HK-2 (cell line): Measurements from ENCODE around the gene CCDC197.

Experiments used
- DNase-seq: peaks from one replicate; pipeline ENCODE4 v3.0.0-alpha.2; 2018; ENCODE audit not compliant: unreplicated experiment

Gene CCDC197

GRCh38 chr14:93977790-93978581 is 19.1 kb upstream of the CCDC197 start:
- DNase-seq = peak; percentile 74

- DNase-seq = peak; percentile 50
These were observed 18.4 kb upstream of the CCDC197 start for GRCh38 chr14:93978735-93979134.

GRCh38 chr14:93980456-93981201 is 16.5 kb upstream of the CCDC197 start:
- no peak for DNase-seq

GRCh38 chr14:93981316-93982229 is 15.5 kb upstream of the CCDC197 start:
- no peak for DNase-seq

- DNase-seq = no peak
These were observed 14.7 kb upstream of the CCDC197 start for GRCh38 chr14:93982230-93983007.

GRCh38 chr14:93984070-93984469 is 13.0 kb upstream of the CCDC197 start:
- peak; percentile 81 for DNase-seq

- DNase-seq = peak; percentile 81
These were observed 12.1 kb upstream of the CCDC197 start for GRCh38 chr14:93984987-93985410.

GRCh38 chr14:93986955-93987354 is 10.1 kb upstream of the CCDC197 start:
- no peak for DNase-seq

GRCh38 chr14:93987376-93987775 is 9.7 kb upstream of the CCDC197 start:
- DNase-seq = no peak

- DNase-seq = no peak
These were observed 9.2 kb upstream of the CCDC197 start for GRCh38 chr14:93987815-93988476.

GRCh38 chr14:93989939-93990338 is 7.2 kb upstream of the CCDC197 start:
- no peak for DNase-seq

- DNase-seq = no peak
These were observed 5.9 kb upstream of the CCDC197 start for GRCh38 chr14:93991212-93991611.

GRCh38 chr14:93991649-93992048 is 5.5 kb upstream of the CCDC197 start:
- no peak for DNase-seq

GRCh38 chr14:93993382-93993781 is 3.7 kb upstream of the CCDC197 start:
- DNase-seq = no peak

GRCh38 chr14:93994919-93995682 is 2.0 kb upstream of the CCDC197 start:
- DNase-seq = peak; percentile 84

GRCh38 chr14:93996130-93996695 is 888 bp upstream of the CCDC197 start:
- no peak for DNase-seq

- DNase-seq = no peak
These were observed 1.1 kb downstream of the CCDC197 start for GRCh38 chr14:93997916-93998870.

- DNase-seq = no peak
These were observed 1.8 kb downstream of the CCDC197 start for GRCh38 chr14:93998871-93999403.
